A549 (cell line): Measurements from ENCODE around the gene NFE2L3.

ENCODE experiments used
- CHD2 ChIP-seq: fragments of 150-350 bp; IDR thresholded peaks from 2 replicates; pipeline ENCODE4 v1.6.1; 2014; ENCODE audit warnings: low read length; ENCODE audit not compliant: partially characterized antibody
- GATA3 ChIP-seq: IDR thresholded peaks from 2 replicates; pipeline ENCODE4 v1.6.1; 2012; ENCODE audit warnings: borderline replicate concordance
- HOXA7 ChIP-seq: fragments of 250-450 bp; sonication (Bioruptor Pico); IDR thresholded peaks from 2 replicates; pipeline ENCODE4 v1.5.0; 2020; ENCODE audit warnings: mild to moderate bottlenecking, moderate library complexity
- KDM1A ChIP-seq: fragments of 200-600 bp; sonication (generic); IDR thresholded peaks from 2 replicates; pipeline ENCODE4 v1.6.1; 2016; ENCODE audit warnings: low read depth, mild to moderate bottlenecking
- MAZ ChIP-seq: fragments of 150-350 bp; IDR thresholded peaks from 2 replicates; pipeline ENCODE4 v1.6.1; 2014; ENCODE audit warnings: antibody characterized with exemption, low read depth, low read length, borderline replicate concordance
- POLR2A ChIP-seq: IDR thresholded peaks from 2 replicates; pipeline ENCODE4 v1.6.1; 2012; ENCODE audit warnings: mild to moderate bottlenecking, low read length
- RAD21 ChIP-seq, 2 experiments: fragments of >200 bp in 1 of 2; sonication (Bioruptor Twin) in 1 of 2; formaldehyde crosslinking in 1 of 2; IDR thresholded peaks in 1 of 2; conservative IDR thresholded peaks in 1 of 2; 2 replicates in 1 of 2; 3 replicates in 1 of 2; pipeline ENCODE4 v1.6.1; 2012 to 2018; ENCODE audit warnings: inconsistent platforms in 1 of 2
- RFX5 ChIP-seq: fragments of 450-650 bp; IDR thresholded peaks from 2 replicates; pipeline ENCODE4 v1.7.1; 2014; ENCODE audit warnings: antibody characterized with exemption, mild to moderate bottlenecking, moderate library complexity
- SMC3 ChIP-seq: fragments of >200 bp; sonication (Bioruptor Twin); formaldehyde crosslinking; IDR thresholded peaks from 3 replicates; pipeline ENCODE4 v1.6.1; 2018; ENCODE audit warnings: inconsistent platforms
- USF2 ChIP-seq: fragments of 450-650 bp; IDR thresholded peaks from 2 replicates; pipeline ENCODE4 v1.6.1; 2014; ENCODE audit warnings: antibody characterized with exemption
- ZC3H11A ChIP-seq: fragments of 450-650 bp; IDR thresholded peaks from 2 replicates; pipeline ENCODE4 v1.6.1; 2014; ENCODE audit warnings: antibody characterized with exemption, mild to moderate bottlenecking
- TF ChIP-seq, protein P1 (sequence below): fragments of >200 bp; sonication (Bioruptor Twin); formaldehyde crosslinking; IDR thresholded peaks from 3 replicates; pipeline ENCODE4 v1.5.1; 2016
- TF ChIP-seq, protein P2 (sequence below): fragments of >200 bp; sonication (Bioruptor Twin); formaldehyde crosslinking; IDR thresholded peaks from 3 replicates; pipeline ENCODE4 v1.6.1; 2016

DNA sequence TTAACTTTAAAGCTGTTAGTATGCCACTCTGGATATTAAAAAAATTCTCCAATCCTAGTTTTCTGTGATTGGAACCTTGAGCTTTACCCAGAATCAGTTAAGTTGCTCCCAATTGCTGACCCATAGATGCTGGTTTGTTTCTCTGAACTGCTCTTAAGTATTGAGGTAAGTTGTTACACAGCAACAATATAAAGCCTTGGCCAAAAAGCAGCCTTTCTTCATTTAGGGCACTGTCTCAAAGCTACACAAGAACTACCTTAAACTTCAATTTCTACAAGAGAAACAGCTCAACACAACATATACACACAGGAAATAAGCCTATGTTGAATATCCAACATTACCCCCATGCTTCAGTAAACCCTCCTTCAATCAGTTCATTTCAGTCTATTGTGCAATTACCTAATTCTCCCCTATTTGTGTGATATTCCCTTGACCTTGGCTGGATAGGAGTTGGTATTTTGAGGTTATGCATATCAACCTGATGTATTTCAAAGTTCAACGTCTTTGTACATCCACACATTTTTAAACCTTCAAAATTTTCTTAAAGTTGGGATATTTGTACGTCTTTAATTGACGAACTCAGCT lies 37.1 kb downstream of the NFE2L3 start:
- TF ChIP-seq, protein P1, sequence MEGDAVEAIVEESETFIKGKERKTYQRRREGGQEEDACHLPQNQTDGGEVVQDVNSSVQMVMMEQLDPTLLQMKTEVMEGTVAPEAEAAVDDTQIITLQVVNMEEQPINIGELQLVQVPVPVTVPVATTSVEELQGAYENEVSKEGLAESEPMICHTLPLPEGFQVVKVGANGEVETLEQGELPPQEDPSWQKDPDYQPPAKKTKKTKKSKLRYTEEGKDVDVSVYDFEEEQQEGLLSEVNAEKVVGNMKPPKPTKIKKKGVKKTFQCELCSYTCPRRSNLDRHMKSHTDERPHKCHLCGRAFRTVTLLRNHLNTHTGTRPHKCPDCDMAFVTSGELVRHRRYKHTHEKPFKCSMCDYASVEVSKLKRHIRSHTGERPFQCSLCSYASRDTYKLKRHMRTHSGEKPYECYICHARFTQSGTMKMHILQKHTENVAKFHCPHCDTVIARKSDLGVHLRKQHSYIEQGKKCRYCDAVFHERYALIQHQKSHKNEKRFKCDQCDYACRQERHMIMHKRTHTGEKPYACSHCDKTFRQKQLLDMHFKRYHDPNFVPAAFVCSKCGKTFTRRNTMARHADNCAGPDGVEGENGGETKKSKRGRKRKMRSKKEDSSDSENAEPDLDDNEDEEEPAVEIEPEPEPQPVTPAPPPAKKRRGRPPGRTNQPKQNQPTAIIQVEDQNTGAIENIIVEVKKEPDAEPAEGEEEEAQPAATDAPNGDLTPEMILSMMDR = no peak
- no peak for TF ChIP-seq GATA3
- TF ChIP-seq POLR2A = no peak
- TF ChIP-seq RFX5 = no peak
- TF ChIP-seq SMC3 = no peak
- no peak for TF ChIP-seq ZC3H11A
- TF ChIP-seq HOXA7 (CRISPR knock-in tag) = peak; percentile 97
- TF ChIP-seq, protein P2, sequence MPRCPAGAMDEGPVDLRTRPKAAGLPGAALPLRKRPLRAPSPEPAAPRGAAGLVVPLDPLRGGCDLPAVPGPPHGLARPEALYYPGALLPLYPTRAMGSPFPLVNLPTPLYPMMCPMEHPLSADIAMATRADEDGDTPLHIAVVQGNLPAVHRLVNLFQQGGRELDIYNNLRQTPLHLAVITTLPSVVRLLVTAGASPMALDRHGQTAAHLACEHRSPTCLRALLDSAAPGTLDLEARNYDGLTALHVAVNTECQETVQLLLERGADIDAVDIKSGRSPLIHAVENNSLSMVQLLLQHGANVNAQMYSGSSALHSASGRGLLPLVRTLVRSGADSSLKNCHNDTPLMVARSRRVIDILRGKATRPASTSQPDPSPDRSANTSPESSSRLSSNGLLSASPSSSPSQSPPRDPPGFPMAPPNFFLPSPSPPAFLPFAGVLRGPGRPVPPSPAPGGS = no peak
- TF ChIP-seq RAD21 (conservative IDR thresholded peaks at IDR 0.05 in 1 of 2, IDR thresholded peaks at IDR 0.05 in 1 of 2) = no peak
- TF ChIP-seq MAZ = no peak
- no peak for TF ChIP-seq CHD2
- no peak for TF ChIP-seq USF2
- no peak for TF ChIP-seq KDM1A
